ENCODE measurements around the gene TPM1.

GRCh38 chr15:63059075-63059474 is 16.5 kb downstream of the TPM1 start:
- TF ChIP-seq POLR2AphosphoS5 (IDR thresholded peaks at IDR 0.05; ENCODE audit: low read depth, low read length) (no peak; the same call in 1 of the 2 replicates), CTCF (IDR thresholded peaks at IDR 0.05) (no peak), USF2 (IDR thresholded peaks at IDR 0.05; ENCODE audit: borderline replicate concordance, low read depth, low read length) (no peak), EP300 (IDR thresholded peaks at IDR 0.05; ENCODE audit: borderline replicate concordance in 1 of 2, low read depth in 1 of 2, low read length in 1 of 2) (no peak)
